ENCODE measurements around the gene EPS8. TPM values are rescaled to one million over a fixed set of nuclear protein-coding genes. Genes with fewer than 3 reads are reported as not detected.

The EPS8 gene
- total RNA-seq, 1 donor from 2014 or later = 41.7 TPM

GRCh38 chr12:15592934-15593333 is 196.3 kb downstream of the EPS8 start:
- TF ChIP-seq CTCF (conservative IDR thresholded peaks at IDR 0.05; ENCODE audit: low read depth, low read length) = peak; percentile 32
- no peak overlapping the region for H3K4me3 ChIP-seq (ENCODE audit: low read depth, low read length)
- no peak for DNase-seq (ENCODE audit: low read depth)

- DNase-seq (ENCODE audit: low read depth) = no peak
- TF ChIP-seq CTCF (conservative IDR thresholded peaks at IDR 0.05; ENCODE audit: low read depth, low read length) = no peak
- H3K4me3 ChIP-seq (ENCODE audit: low read depth, low read length) = no peak overlapping the region
Observed at GRCh38 chr12:15591811-15592210, 197.4 kb downstream of the EPS8 start.

- no peak for DNase-seq (ENCODE audit: low read depth)
- peak; percentile 96 for TF ChIP-seq CTCF (conservative IDR thresholded peaks at IDR 0.05; ENCODE audit: low read depth, low read length)
- peak overlapping the region; percentile 56 for H3K4me3 ChIP-seq (ENCODE audit: low read depth, low read length)
Observed at GRCh38 chr12:15590180-15590826, 198.9 kb downstream of the EPS8 start.

- no peak for TF ChIP-seq CTCF (conservative IDR thresholded peaks at IDR 0.05; ENCODE audit: low read depth, low read length)
- H3K4me3 ChIP-seq (ENCODE audit: low read depth, low read length) = no peak overlapping the region
Observed at GRCh38 chr12:15589328-15590032, 199.7 kb downstream of the EPS8 start.

GRCh38 chr12:15584366-15585041 is 204.7 kb downstream of the EPS8 start:
- no peak for DNase-seq (ENCODE audit: low read depth)
- TF ChIP-seq CTCF (conservative IDR thresholded peaks at IDR 0.05; ENCODE audit: low read depth, low read length) = peak; percentile 76
- H3K4me3 ChIP-seq (ENCODE audit: low read depth, low read length) = no peak overlapping the region

More at GRCh38 chr12:15589328-15590032, 199.7 kb downstream of the EPS8 start:
- no peak for DNase-seq (ENCODE audit: low read depth)

- no peak overlapping the region for H3K4me3 ChIP-seq (ENCODE audit: low read depth, low read length)
- no peak for DNase-seq (ENCODE audit: low read depth)
- no peak for TF ChIP-seq CTCF (conservative IDR thresholded peaks at IDR 0.05; ENCODE audit: low read depth, low read length)
Observed at GRCh38 chr12:15583804-15584203, 205.4 kb downstream of the EPS8 start.

Data from epithelial cell of proximal tubule (primary cell).